Type B pancreatic cell (in vitro differentiated cells): ENCODE data around the gene THRB. TPM values are rescaled to one million over a fixed set of nuclear protein-coding genes. Genes with fewer than 3 reads are reported as not detected.

Experiments used
- DNase-seq: peaks from one replicate; pipeline ENCODE4 v3.0.0; 2021; ENCODE audit warnings: mixed read lengths; ENCODE audit not compliant: unreplicated experiment; ENCODE audit errors: extremely low spot score
- H3K27ac Mint-ChIP-seq: 2 replicates; pipeline ENCODE4 v1.8.0; 2021; ENCODE audit warnings: mild to moderate bottlenecking, mixed read lengths
- H3K27me3 Mint-ChIP-seq: 2 replicates; pipeline ENCODE4 v1.8.0; 2021; ENCODE audit warnings: mixed read lengths
- H3K36me3 Mint-ChIP-seq: 2 replicates; pipeline ENCODE4 v1.8.0; 2021; ENCODE audit warnings: mixed read lengths
- H3K4me1 Mint-ChIP-seq: one replicate; pipeline ENCODE4 v1.8.0; 2021; ENCODE audit warnings: mixed read lengths; ENCODE audit not compliant: unreplicated experiment
- H3K4me3 Mint-ChIP-seq: 2 replicates; pipeline ENCODE4 v1.8.0; 2021; ENCODE audit warnings: mild to moderate bottlenecking, mixed read lengths
- H3K9me3 Mint-ChIP-seq: 2 replicates; pipeline ENCODE4 v1.8.0; 2021; ENCODE audit warnings: mixed read lengths
- CTCF ChIP-seq: fragments of 200-600 bp; sonication (generic); conservative IDR thresholded peaks from 2 replicates; pipeline ENCODE4 v1.5.0; 2021; ENCODE audit warnings: antibody characterized with exemption, mild to moderate bottlenecking
- total RNA-seq: library from RNA; stranded (reverse); gene quantifications from 2 replicates; pipeline ENCODE4 v1.2.1, GENCODE V29; 2021; ENCODE audit warnings: low replicate concordance

The THRB gene
- total RNA-seq, 1 donor from 2014 or later: 15.6 TPM

- Mint-ChIP-seq H3K9me3 (no peaks in the 10 kb centered on the region), H3K27me3 (peaks cover under 1% of the 10 kb centered on the region), H3K4me1 (peaks cover 20% of the 10 kb centered on the region), H3K36me3 (peaks cover under 1% of the 10 kb centered on the region), H3K27ac (no peak overlapping the region), H3K4me3 (no peak overlapping the region)
- TF ChIP-seq CTCF: no peak
- DNase-seq: no peak
Observed at GRCh38 chr3:24226397-24226796, 268.3 kb downstream of the THRB start.

- Mint-ChIP-seq H3K4me3 (no peak overlapping the region), H3K9me3 (no peaks in the 10 kb centered on the region), H3K36me3 (peaks cover 4% of the 10 kb centered on the region), H3K4me1 (peaks cover 29% of the 10 kb centered on the region), H3K27ac (no peak overlapping the region), H3K27me3 (peaks cover 3% of the 10 kb centered on the region)
- no peak for DNase-seq
- no peak for TF ChIP-seq CTCF
Observed at GRCh38 chr3:24225385-24225950, 269.2 kb downstream of the THRB start.

- H3K4me3 Mint-ChIP-seq: no peak overlapping the region
- no peak for TF ChIP-seq CTCF
- H3K36me3 Mint-ChIP-seq: peaks cover 4% of the 10 kb centered on the region
- DNase-seq: no peak
- peaks cover 31% of the 10 kb centered on the region for H3K4me1 Mint-ChIP-seq
- no peak overlapping the region for H3K27ac Mint-ChIP-seq
- H3K9me3 Mint-ChIP-seq: no peaks in the 10 kb centered on the region
- H3K27me3 Mint-ChIP-seq: peaks cover 3% of the 10 kb centered on the region
Observed at GRCh38 chr3:24224666-24225384, 269.8 kb downstream of the THRB start.

- no peak overlapping the region for H3K4me3 Mint-ChIP-seq
- H3K27me3 Mint-ChIP-seq: peaks cover 3% of the 10 kb centered on the region
- peaks cover 4% of the 10 kb centered on the region for H3K36me3 Mint-ChIP-seq
- peaks cover 35% of the 10 kb centered on the region for H3K4me1 Mint-ChIP-seq
- H3K9me3 Mint-ChIP-seq: no peaks in the 10 kb centered on the region
- no peak overlapping the region for H3K27ac Mint-ChIP-seq
- no peak for TF ChIP-seq CTCF
- no peak for DNase-seq
Observed at GRCh38 chr3:24222165-24222805, 272.4 kb downstream of the THRB start.

GRCh38 chr3:24220859-24221657 is 273.6 kb downstream of the THRB start:
- H3K27ac Mint-ChIP-seq: peak overlapping the region; percentile 24
- peaks cover 35% of the 10 kb centered on the region for H3K4me1 Mint-ChIP-seq
- H3K4me3 Mint-ChIP-seq: no peak overlapping the region
- DNase-seq: no peak
- H3K36me3 Mint-ChIP-seq: peaks cover 4% of the 10 kb centered on the region
- peaks cover 3% of the 10 kb centered on the region for H3K27me3 Mint-ChIP-seq
- TF ChIP-seq CTCF: no peak
- no peaks in the 10 kb centered on the region for H3K9me3 Mint-ChIP-seq
